ENCODE measurements around the gene ZNF608.

GRCh38 chr5:124721229-124721735 is 25.2 kb downstream of the ZNF608 start:
- TF ChIP-seq POLR2AphosphoS5 (IDR thresholded peaks at IDR 0.05; ENCODE audit: low read depth) (no peak), CTCF (conservative IDR thresholded peaks at IDR 0.05; ENCODE audit: low read depth in 2 of 2) (no peak), REST (IDR thresholded peaks at IDR 0.05; ENCODE audit: unreplicated experiment) (no peak), CREB1 (CRISPR knock-in tag; IDR thresholded peaks at IDR 0.05; ENCODE audit: low read depth) (no peak), EZH2phosphoT487 (IDR thresholded peaks at IDR 0.05; ENCODE audit: unreplicated experiment) (no peak), ZNF331 (CRISPR knock-in tag; IDR thresholded peaks at IDR 0.05; ENCODE audit: low read depth) (no peak), STAT1 (IDR thresholded peaks at IDR 0.05; ENCODE audit: unreplicated experiment) (no peak), EZH2 (IDR thresholded peaks at IDR 0.05; ENCODE audit: low read depth, unreplicated experiment) (no peak)

Measured in GM23338 (cell line).